HEK293T (cell line): ENCODE data around the gene TMEM174.

Source experiments
- CTCF ChIA-PET: fragments of 350-600 bp; formaldehyde crosslinking; extraction: SDS; loops from one replicate; lab custom pipeline; 2021; ENCODE audit warnings: antibody characterized with exemption, inconsistent platforms; lab: Yijun Ruan, JAX
- POLR2A ChIA-PET: fragments of 350-600 bp; formaldehyde crosslinking; extraction: SDS; loops from one replicate; lab custom pipeline; 2020; ENCODE audit warnings: antibody characterized with exemption, inconsistent platforms; lab: Yijun Ruan, JAX
- DNase-seq: peaks from one replicate; pipeline ENCODE4 v3.0.0; 2012; ENCODE audit warnings: mixed read lengths; ENCODE audit errors: extremely low spot score
- ARNT ChIP-seq: fragments of 450-650 bp; IDR thresholded peaks from 2 replicates; pipeline ENCODE4 v1.6.1; 2017; ENCODE audit warnings: mild to moderate bottlenecking
- BHLHE40 ChIP-seq: fragments of 450-650 bp; IDR thresholded peaks from 2 replicates; pipeline ENCODE4 v1.6.1; 2016; ENCODE audit warnings: mild to moderate bottlenecking, moderate library complexity, borderline replicate concordance
- CTBP1 ChIP-seq: fragments of 450-650 bp; IDR thresholded peaks from 2 replicates; pipeline ENCODE4 v1.6.1; 2016; ENCODE audit warnings: borderline replicate concordance
- ELF4 ChIP-seq: fragments of 450-650 bp; IDR thresholded peaks from 2 replicates; pipeline ENCODE4 v1.6.1; 2017; ENCODE audit warnings: antibody characterized with exemption
- FOXA1 ChIP-seq: fragments of 450-650 bp; IDR thresholded peaks from 2 replicates; pipeline ENCODE4 v1.6.1; 2016; ENCODE audit warnings: mild to moderate bottlenecking
- FOXK2 ChIP-seq: fragments of 450-650 bp; IDR thresholded peaks from 2 replicates; pipeline ENCODE4 v1.6.1; 2016; ENCODE audit warnings: mild to moderate bottlenecking
- FOXM1 ChIP-seq: fragments of 450-650 bp; IDR thresholded peaks from 2 replicates; pipeline ENCODE4 v1.6.1; 2017; ENCODE audit warnings: mild to moderate bottlenecking, borderline replicate concordance
- HDGF ChIP-seq: fragments of 450-650 bp; IDR thresholded peaks from 2 replicates; pipeline ENCODE4 v1.6.1; 2017; ENCODE audit warnings: antibody characterized with exemption, borderline replicate concordance
- L3MBTL2 ChIP-seq: fragments of 450-650 bp; conservative IDR thresholded peaks from 2 replicates; pipeline ENCODE4 v1.6.1; 2016; ENCODE audit warnings: mild to moderate bottlenecking
- LEF1 ChIP-seq: fragments of 450-650 bp; IDR thresholded peaks from 2 replicates; pipeline ENCODE4 v1.6.1; 2017; ENCODE audit warnings: mild to moderate bottlenecking, borderline replicate concordance
- NFRKB ChIP-seq: fragments of 450-650 bp; IDR thresholded peaks from 2 replicates; pipeline ENCODE4 v1.6.1; 2016; ENCODE audit warnings: mild to moderate bottlenecking, moderate library complexity
- SP1 ChIP-seq: fragments of 450-650 bp; IDR thresholded peaks from 2 replicates; pipeline ENCODE4 v1.6.1; 2017
- SUZ12 ChIP-seq: fragments of 450-650 bp; IDR thresholded peaks from 2 replicates; pipeline ENCODE4 v1.6.1; 2016; ENCODE audit warnings: mild to moderate bottlenecking
- TARDBP ChIP-seq: fragments of 450-650 bp; IDR thresholded peaks from 2 replicates; pipeline ENCODE4 v1.6.1; 2016
- ZNF384 ChIP-seq: fragments of 450-650 bp; IDR thresholded peaks from 2 replicates; pipeline ENCODE4 v1.6.1; 2016
- TF ChIP-seq, protein P1 (sequence below): fragments of 450-650 bp; IDR thresholded peaks from 2 replicates; pipeline ENCODE4 v1.6.1; 2016

The TMEM174 gene

DNA sequence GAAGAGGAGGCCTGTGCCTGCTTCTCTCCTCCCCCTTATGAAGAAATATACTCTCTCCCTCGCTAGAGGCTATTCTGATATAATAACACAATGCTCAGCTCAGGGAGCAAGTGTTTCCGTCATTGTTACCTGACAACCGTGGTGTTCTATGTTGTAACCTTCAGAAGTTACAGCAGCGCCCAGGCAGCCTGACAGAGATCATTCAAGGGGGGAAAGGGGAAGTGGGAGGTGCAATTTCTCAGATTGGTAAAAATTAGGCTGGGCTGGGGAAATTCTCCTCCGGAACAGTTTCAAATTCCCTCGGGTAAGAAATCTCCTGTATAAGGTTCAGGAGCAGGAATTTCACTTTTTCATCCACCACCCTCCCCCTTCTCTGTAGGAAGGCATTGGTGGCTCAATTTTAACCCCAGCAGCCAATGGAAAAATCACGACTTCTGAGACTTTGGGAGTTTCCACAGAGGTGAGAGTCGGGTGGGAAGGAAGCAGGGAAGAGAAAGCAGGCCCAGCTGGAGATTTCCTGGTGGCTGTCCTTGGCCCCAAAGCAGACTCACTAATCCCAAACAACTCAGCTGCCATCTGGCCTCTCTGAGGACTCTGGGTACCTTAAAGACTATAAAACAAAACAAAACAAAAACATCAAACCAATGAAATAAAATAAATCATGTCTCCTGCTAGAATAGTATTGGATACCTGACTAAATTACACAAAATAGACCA lies 1.3 kb downstream of the TMEM174 start:
- no peak for DNase-seq
- ChIA-PET POLR2A (no interaction called here), CTCF (no interaction called here)
- TF ChIP-seq FOXK2: no peak
- no peak for TF ChIP-seq LEF1
- TF ChIP-seq FOXM1: no peak
- TF ChIP-seq SUZ12: no peak
- no peak for TF ChIP-seq SP1
- no peak for TF ChIP-seq FOXA1
- no peak for TF ChIP-seq BHLHE40
- no peak for TF ChIP-seq TARDBP
- TF ChIP-seq, protein P1, sequence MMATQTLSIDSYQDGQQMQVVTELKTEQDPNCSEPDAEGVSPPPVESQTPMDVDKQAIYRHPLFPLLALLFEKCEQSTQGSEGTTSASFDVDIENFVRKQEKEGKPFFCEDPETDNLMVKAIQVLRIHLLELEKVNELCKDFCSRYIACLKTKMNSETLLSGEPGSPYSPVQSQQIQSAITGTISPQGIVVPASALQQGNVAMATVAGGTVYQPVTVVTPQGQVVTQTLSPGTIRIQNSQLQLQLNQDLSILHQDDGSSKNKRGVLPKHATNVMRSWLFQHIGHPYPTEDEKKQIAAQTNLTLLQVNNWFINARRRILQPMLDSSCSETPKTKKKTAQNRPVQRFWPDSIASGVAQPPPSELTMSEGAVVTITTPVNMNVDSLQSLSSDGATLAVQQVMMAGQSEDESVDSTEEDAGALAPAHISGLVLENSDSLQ: no peak
- no peak for TF ChIP-seq ELF4
- TF ChIP-seq NFRKB: no peak

DNA sequence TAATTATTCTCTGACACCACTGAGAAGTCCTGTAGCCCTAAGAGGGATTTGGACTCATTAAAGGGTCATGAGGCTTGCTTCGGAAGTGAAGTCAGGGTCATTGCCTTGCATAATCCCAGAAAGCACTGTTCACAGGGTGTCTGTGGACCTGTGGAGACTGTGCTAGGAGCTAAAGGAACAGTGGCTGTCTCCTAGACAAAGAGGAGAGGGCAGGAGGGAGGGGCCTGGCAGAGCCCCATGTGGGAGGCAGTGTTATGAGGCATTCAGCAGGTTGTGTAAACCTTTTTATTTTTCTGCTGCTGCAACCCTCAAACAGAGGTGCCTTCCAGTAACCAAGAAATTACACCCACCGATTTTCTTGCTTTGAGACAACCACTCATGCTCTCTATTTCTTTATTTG lies 3.3 kb downstream of the TMEM174 start:
- DNase-seq: no peak
- POLR2A ChIA-PET: no interaction called here
- CTCF ChIA-PET: no interaction called here
- TF ChIP-seq ARNT (no peak), FOXM1 (no peak), ELF4 (no peak), ZNF384 (no peak), TARDBP (no peak), SP1 (no peak), FOXA1 (no peak), NFRKB (no peak), CTBP1 (no peak), HDGF (no peak), L3MBTL2 (no peak), BHLHE40 (no peak), FOXK2 (no peak), SUZ12 (no peak), LEF1 (no peak)
- TF ChIP-seq, protein P1: no peak

DNA sequence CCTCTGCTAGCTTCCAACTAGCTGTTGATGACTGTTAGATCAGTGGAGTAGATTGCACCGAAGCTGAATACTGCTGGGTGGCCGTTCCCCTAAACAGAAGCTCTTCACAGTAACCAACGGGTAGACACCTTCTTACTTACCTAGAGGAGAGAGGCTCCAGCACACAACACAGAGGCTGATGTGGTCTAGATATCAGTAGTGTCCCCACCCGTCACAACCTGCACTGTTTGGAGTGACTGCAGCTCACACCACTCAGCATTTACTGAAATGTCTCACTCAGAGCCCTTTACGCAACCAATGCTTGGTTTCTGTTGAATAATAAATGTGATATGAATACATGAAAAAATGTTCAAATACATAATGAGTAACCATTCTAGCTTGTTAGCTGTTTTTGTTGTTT lies 5.3 kb downstream of the TMEM174 start:
- CTCF ChIA-PET: interaction anchor here (1.5 kb wide), 1 partner anchor 8 kb away, joined by 5 read pairs; no protein-coding TSS in a partner anchor
- POLR2A ChIA-PET: no interaction called here
- no peak for DNase-seq
- TF ChIP-seq, protein P1: no peak
- TF ChIP-seq HDGF (no peak), NFRKB (no peak)

DNA sequence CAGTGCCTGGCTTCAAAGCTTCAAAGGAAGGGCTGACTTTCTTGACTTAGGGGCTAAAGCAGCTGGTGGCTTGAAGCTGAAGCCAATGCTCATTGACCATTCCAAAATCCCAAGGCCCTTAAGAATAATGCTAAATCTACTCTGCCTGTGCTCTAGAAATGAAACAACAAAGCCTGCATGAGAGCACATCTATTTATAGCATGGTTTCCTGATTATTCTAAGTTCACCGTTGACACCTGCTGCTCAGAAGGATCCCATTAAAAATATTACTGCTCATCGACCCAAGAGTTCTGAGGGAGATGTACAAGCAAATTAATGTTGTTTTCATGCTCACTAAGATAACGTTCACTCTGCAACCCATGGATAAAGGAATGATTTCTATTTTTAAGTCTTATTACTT lies 6.7 kb downstream of the TMEM174 start:
- TF ChIP-seq ELF4 (no peak), TARDBP (no peak), ZNF384 (no peak), CTBP1 (no peak), FOXK2 (no peak)
- ChIA-PET POLR2A (no interaction called here), CTCF (interaction anchor here (1.5 kb wide), 1 partner anchor 10 kb away, joined by 5 read pairs; no protein-coding TSS in a partner anchor)
- DNase-seq: no peak

DNA sequence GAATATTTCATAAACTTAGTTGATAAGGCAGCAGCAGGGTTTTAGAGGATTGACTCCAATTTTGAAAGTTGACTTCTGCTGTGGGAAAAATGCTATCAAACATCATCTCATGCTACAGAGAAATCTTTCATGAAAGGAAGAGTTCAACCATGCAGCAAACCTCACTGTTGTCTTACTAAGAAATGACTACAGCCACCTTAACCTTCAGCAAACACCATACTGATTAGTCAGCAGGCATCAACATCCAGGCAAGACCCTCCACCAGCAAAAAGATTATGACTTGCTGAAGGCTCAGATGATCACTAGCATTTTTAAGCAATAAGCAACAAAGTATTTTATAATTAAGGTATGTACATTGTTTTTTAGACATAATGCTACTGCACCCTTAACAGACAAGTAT lies 7.6 kb downstream of the TMEM174 start:
- CTCF ChIA-PET: no interaction called here
- no peak for DNase-seq
- POLR2A ChIA-PET: no interaction called here
- no peak for TF ChIP-seq ZNF384
- no peak for TF ChIP-seq BHLHE40

DNA sequence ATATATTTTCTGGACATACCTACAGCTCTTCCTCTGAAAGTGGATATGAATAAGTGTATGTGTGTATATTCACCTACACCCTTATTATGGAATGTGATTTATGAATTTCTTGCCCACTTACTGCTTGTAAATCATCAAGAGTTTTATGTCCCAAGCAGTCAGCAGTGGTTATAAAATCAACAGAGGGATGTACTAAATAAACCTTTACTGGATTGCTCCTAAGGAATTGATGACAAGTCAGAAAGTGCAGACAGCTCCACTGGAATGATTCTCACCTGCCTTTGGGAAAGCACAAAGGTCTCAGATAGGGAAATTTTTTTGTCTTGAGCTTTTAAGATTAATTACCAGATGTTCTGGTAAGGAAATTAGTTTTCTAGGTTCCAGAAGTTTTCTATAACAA lies 9.3 kb downstream of the TMEM174 start:
- ChIA-PET CTCF (no interaction called here), POLR2A (no interaction called here)
- peak; percentile 56; the same call in 1 of the 2 replicates for TF ChIP-seq CTBP1
- TF ChIP-seq, protein P1: peak; percentile 93
- no peak for TF ChIP-seq BHLHE40
- DNase-seq: no peak

DNA sequence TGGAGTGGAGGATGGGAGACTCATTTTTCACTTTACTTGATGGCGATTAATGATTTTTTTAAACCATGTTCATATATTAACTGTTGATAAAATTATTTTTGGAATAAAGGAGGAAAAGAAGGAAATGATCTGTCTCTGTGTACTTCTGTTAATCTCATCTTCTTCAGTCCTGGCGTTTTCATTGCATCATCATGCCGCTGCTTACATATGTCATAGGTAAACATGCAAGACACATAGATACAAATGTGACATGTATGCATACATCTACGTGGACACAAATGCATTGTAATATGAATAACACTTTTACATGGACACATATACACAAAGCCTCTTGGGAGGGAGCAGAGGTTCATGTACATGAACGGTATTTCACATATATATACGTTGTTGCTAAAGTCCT lies 10.0 kb downstream of the TMEM174 start:
- ChIA-PET POLR2A (no interaction called here), CTCF (no interaction called here)
- TF ChIP-seq TARDBP: no peak
- TF ChIP-seq ELF4: no peak
- no peak for TF ChIP-seq FOXA1
- TF ChIP-seq L3MBTL2: no peak
- no peak for TF ChIP-seq NFRKB
- TF ChIP-seq SP1: no peak
- TF ChIP-seq FOXM1: no peak
- TF ChIP-seq LEF1: no peak
- no peak for TF ChIP-seq ZNF384
- no peak for TF ChIP-seq ARNT
- no peak for TF ChIP-seq FOXK2
- no peak for TF ChIP-seq SUZ12
- TF ChIP-seq HDGF: no peak
- TF ChIP-seq, protein P1: no peak
- TF ChIP-seq CTBP1: no peak
- no peak for TF ChIP-seq BHLHE40
- no peak for DNase-seq
